Measurements from ENCODE around the gene ERC1.
"Not testable (repeated sequence)": the region's sequence is repeated elsewhere in the genome, so short reads cannot be mapped to it uniquely, and the experiment has no call there.

Gene ERC1

GRCh38 chr12:1355871-1356270 is 364.8 kb downstream of the ERC1 start:
- not testable (repeated sequence) for H3K36me3 ChIP-seq (ENCODE audit: control insufficient read depth, insufficient read depth, low read length); H3K4me1 ChIP-seq (ENCODE audit: control insufficient read depth, insufficient read depth, low read length); H3K4me3 ChIP-seq (ENCODE audit: low read length); H3K27me3 ChIP-seq (ENCODE audit: control insufficient read depth, insufficient read depth, low read length); H3K9me3 ChIP-seq (ENCODE audit: control insufficient read depth, low read length); H3K9ac ChIP-seq (ENCODE audit: low read length)

DNA sequence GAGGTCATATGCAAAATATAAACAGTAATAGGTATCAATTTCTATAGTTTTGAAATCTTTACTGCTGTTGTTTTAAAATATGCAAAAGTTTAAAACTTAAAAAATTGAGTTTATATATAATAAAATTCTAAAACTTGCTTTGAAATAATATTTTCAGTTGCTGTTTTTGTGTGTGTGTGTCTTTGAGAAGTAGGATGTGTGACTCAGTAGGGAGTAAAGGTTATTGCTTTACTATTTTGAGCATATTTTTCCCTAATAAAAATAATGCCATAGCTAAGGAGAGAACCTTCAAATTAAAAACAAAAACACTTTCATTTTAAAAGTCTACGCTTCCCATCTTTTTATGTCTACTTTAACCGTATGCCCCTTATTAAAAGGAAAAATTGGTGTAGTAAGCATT is 365.3 kb downstream of the ERC1 start:
- no peaks in the 10 kb centered on the region for H3K27me3 ChIP-seq (ENCODE audit: control insufficient read depth, insufficient read depth, low read length)
- no peak overlapping the region for H3K9ac ChIP-seq (ENCODE audit: low read length)
- no peaks in the 10 kb centered on the region for H3K36me3 ChIP-seq (ENCODE audit: control insufficient read depth, insufficient read depth, low read length)
- no peaks in the 10 kb centered on the region for H3K4me1 ChIP-seq (ENCODE audit: control insufficient read depth, insufficient read depth, low read length)
- H3K4me3 ChIP-seq (ENCODE audit: low read length) = no peak overlapping the region
- H3K9me3 ChIP-seq (ENCODE audit: control insufficient read depth, low read length) = no peaks in the 10 kb centered on the region

DNA sequence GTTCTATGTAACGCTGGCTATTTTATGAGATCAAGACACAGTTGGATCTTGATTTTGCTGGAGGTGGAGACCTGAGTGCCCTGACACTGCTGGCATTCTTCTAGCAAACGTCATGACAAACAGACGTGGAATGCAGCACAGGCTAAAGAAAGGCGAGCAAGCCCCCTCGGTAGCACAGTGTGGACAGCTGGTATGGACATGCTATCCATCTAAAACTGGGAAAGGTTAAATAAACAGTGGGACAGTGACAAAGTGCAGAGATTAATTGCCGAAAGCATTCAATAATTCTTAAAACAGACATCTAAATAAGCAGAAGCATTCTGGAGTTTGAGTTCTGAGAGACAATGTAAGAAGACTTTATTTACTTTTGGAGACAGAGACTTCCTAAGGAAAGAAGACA is 366.1 kb downstream of the ERC1 start:
- no peaks in the 10 kb centered on the region for H3K4me1 ChIP-seq (ENCODE audit: control insufficient read depth, insufficient read depth, low read length)
- H3K9me3 ChIP-seq (ENCODE audit: control insufficient read depth, low read length) = no peaks in the 10 kb centered on the region
- no peaks in the 10 kb centered on the region for H3K36me3 ChIP-seq (ENCODE audit: control insufficient read depth, insufficient read depth, low read length)
- no peaks in the 10 kb centered on the region for H3K27me3 ChIP-seq (ENCODE audit: control insufficient read depth, insufficient read depth, low read length)
- H3K4me3 ChIP-seq (ENCODE audit: low read length) = no peak overlapping the region
- H3K9ac ChIP-seq (ENCODE audit: low read length) = no peak overlapping the region

DNA sequence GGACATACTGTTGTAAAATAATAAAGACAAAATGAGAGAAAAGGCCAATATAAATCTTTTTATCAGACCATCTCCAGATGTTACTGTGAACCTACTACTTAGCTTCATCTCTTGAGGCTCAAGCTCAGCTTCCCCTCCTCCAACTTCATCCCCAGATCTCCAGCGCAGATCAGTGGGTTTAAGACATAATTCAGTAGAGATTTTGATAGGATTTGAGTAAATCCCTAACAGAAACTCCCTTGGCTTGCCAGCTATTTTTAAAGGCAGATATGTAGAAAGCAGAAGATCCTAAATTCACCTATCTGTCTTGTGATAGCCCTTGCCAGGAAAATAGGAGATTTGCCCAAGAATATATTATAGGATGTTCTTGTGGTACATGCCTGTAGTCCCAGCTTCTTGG is 366.7 kb downstream of the ERC1 start:
- Histone ChIP-seq H3K4me3 (ENCODE audit: low read length) (no peak overlapping the region), H3K9ac (ENCODE audit: low read length) (no peak overlapping the region), H3K4me1 (ENCODE audit: control insufficient read depth, insufficient read depth, low read length) (no peaks in the 10 kb centered on the region), H3K9me3 (ENCODE audit: control insufficient read depth, low read length) (no peaks in the 10 kb centered on the region), H3K27me3 (ENCODE audit: control insufficient read depth, insufficient read depth, low read length) (no peaks in the 10 kb centered on the region), H3K36me3 (ENCODE audit: control insufficient read depth, insufficient read depth, low read length) (no peaks in the 10 kb centered on the region)

DNA sequence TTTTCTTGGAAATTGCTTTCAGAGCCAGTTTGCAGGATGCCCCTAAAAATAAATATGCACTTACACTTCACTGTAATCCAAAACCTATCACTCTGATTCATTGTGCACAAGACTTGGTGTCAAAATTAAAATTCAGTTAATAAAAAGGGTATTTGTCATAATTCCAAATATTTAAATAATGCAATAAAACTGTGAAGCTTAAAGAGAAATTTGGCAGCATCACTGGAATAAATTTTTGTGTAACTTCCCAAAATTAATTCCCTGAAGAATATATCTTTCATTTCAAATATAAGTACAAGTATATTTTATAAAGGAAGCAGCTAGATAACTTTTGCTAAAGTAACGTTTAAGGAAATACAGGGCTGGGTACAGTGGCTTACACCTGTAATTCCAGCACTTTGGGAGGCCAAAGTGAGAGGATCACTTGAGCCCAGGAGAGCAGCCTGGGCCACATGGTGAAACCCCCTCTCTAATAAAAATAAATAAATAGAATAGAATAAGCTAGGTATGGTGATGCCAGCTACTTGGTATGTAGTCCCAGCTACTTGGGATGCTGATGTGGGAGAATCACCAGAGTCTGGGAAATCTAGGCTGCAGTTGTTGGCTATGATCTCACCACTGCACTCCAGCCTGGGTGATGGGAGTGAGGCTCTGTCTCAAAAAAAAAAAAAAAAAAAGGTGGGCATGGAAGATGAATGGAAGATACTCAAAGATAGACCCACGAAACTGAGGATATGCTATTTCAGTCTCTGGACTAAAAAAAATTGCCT is 369.6 kb downstream of the ERC1 start:
- no peaks in the 10 kb centered on the region for H3K36me3 ChIP-seq (ENCODE audit: control insufficient read depth, insufficient read depth, low read length)
- H3K9ac ChIP-seq (ENCODE audit: low read length) = no peak overlapping the region
- H3K4me1 ChIP-seq (ENCODE audit: control insufficient read depth, insufficient read depth, low read length) = no peaks in the 10 kb centered on the region
- no peaks in the 10 kb centered on the region for H3K27me3 ChIP-seq (ENCODE audit: control insufficient read depth, insufficient read depth, low read length)
- H3K4me3 ChIP-seq (ENCODE audit: low read length) = no peak overlapping the region
- no peaks in the 10 kb centered on the region for H3K9me3 ChIP-seq (ENCODE audit: control insufficient read depth, low read length)

GRCh38 chr12:1362143-1362662 is 371.2 kb downstream of the ERC1 start:
- H3K9ac ChIP-seq (ENCODE audit: low read length) = no peak overlapping the region
- H3K4me3 ChIP-seq (ENCODE audit: low read length) = no peak overlapping the region
- no peaks in the 10 kb centered on the region for H3K27me3 ChIP-seq (ENCODE audit: control insufficient read depth, insufficient read depth, low read length)
- H3K4me1 ChIP-seq (ENCODE audit: control insufficient read depth, insufficient read depth, low read length) = no peaks in the 10 kb centered on the region
- no peaks in the 10 kb centered on the region for H3K9me3 ChIP-seq (ENCODE audit: control insufficient read depth, low read length)
- no peaks in the 10 kb centered on the region for H3K36me3 ChIP-seq (ENCODE audit: control insufficient read depth, insufficient read depth, low read length)

DNA sequence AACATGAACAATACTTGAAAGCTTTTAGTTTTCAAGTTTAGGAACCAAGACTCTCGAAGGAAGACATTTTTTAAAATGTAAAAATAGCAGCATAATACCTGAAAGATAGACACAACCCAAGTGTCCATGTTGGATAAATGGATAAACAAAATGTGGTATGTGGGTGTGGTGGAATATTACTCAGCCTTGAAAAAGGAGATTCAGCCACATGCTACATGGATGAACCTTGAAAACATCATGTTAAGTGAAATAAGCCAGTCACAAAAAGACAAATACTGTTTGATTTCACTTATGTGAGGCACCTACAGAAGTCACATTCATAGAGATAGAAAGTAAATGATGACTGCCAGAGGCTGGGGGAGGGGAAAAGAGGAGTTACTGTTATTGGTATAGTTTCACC is 374.7 kb downstream of the ERC1 start:
- H3K4me1 ChIP-seq (ENCODE audit: control insufficient read depth, insufficient read depth, low read length) = no peaks in the 10 kb centered on the region

GRCh38 chr12:1367331-1368291 is 376.6 kb downstream of the ERC1 start:
- H3K36me3 ChIP-seq (ENCODE audit: control insufficient read depth, insufficient read depth, low read length) = no peaks in the 10 kb centered on the region

More for the DNA sequence above, 374.7 kb downstream of the ERC1 start:
- Histone ChIP-seq H3K36me3 (ENCODE audit: control insufficient read depth, insufficient read depth, low read length) (no peaks in the 10 kb centered on the region), H3K9ac (ENCODE audit: low read length) (no peak overlapping the region), H3K9me3 (ENCODE audit: control insufficient read depth, low read length) (no peaks in the 10 kb centered on the region), H3K27me3 (ENCODE audit: control insufficient read depth, insufficient read depth, low read length) (no peaks in the 10 kb centered on the region), H3K4me3 (ENCODE audit: low read length) (no peak overlapping the region)

GRCh38 chr12:1369460-1369859 is 378.4 kb downstream of the ERC1 start:
- Histone ChIP-seq H3K9me3 (ENCODE audit: control insufficient read depth, low read length) (no peaks in the 10 kb centered on the region), H3K9ac (ENCODE audit: low read length) (no peak overlapping the region), H3K36me3 (ENCODE audit: control insufficient read depth, insufficient read depth, low read length) (no peaks in the 10 kb centered on the region), H3K4me1 (ENCODE audit: control insufficient read depth, insufficient read depth, low read length) (no peaks in the 10 kb centered on the region), H3K4me3 (ENCODE audit: low read length) (no peak overlapping the region), H3K27me3 (ENCODE audit: control insufficient read depth, insufficient read depth, low read length) (no peaks in the 10 kb centered on the region)

More at GRCh38 chr12:1367331-1368291, 376.6 kb downstream of the ERC1 start:
- no peaks in the 10 kb centered on the region for H3K4me1 ChIP-seq (ENCODE audit: control insufficient read depth, insufficient read depth, low read length)
- H3K4me3 ChIP-seq (ENCODE audit: low read length) = no peak overlapping the region
- H3K9ac ChIP-seq (ENCODE audit: low read length) = no peak overlapping the region
- no peaks in the 10 kb centered on the region for H3K9me3 ChIP-seq (ENCODE audit: control insufficient read depth, low read length)
- no peaks in the 10 kb centered on the region for H3K27me3 ChIP-seq (ENCODE audit: control insufficient read depth, insufficient read depth, low read length)

- Histone ChIP-seq H3K4me1 (ENCODE audit: control insufficient read depth, insufficient read depth, low read length) (no peaks in the 10 kb centered on the region), H3K9ac (ENCODE audit: low read length) (no peak overlapping the region), H3K36me3 (ENCODE audit: control insufficient read depth, insufficient read depth, low read length) (no peaks in the 10 kb centered on the region), H3K27me3 (ENCODE audit: control insufficient read depth, insufficient read depth, low read length) (no peaks in the 10 kb centered on the region), H3K9me3 (ENCODE audit: control insufficient read depth, low read length) (no peaks in the 10 kb centered on the region), H3K4me3 (ENCODE audit: low read length) (no peak overlapping the region)
These were observed 379.0 kb downstream of the ERC1 start for GRCh38 chr12:1369938-1370500.

- Histone ChIP-seq H3K27me3 (ENCODE audit: control insufficient read depth, insufficient read depth, low read length) (no peaks in the 10 kb centered on the region), H3K4me1 (ENCODE audit: control insufficient read depth, insufficient read depth, low read length) (no peaks in the 10 kb centered on the region), H3K9me3 (ENCODE audit: control insufficient read depth, low read length) (no peaks in the 10 kb centered on the region), H3K36me3 (ENCODE audit: control insufficient read depth, insufficient read depth, low read length) (no peaks in the 10 kb centered on the region), H3K9ac (ENCODE audit: low read length) (no peak overlapping the region), H3K4me3 (ENCODE audit: low read length) (no peak overlapping the region)
These were observed 383.1 kb downstream of the ERC1 start for GRCh38 chr12:1373901-1374735.
